Activated T-helper 17 cell treated with anti-CD3 and anti-CD28 coated beads, Interleukin-2, amount 50 U/mL, for 72 hours (primary cell): ENCODE data around the gene UGGT2. TPM values are rescaled to one million over a fixed set of nuclear protein-coding genes. Genes with fewer than 3 reads are reported as not detected.
"Not testable (repeated sequence)": the region's sequence is repeated elsewhere in the genome, so short reads cannot be mapped to it uniquely, and the experiment has no call there.

Experiments
- ATAC-seq: fragments of 150-1000 bp; cut with Tn5 transposase; replicated peaks from 2 replicates; pipeline ENCODE4 v1.10.0; 2021; ENCODE audit warnings: mild to moderate bottlenecking, moderate library complexity
- H3K27ac Mint-ChIP-seq: one replicate; pipeline ENCODE4 v1.8.0; 2022; ENCODE audit warnings: mixed read lengths
- H3K27me3 Mint-ChIP-seq: one replicate; pipeline ENCODE4 v1.8.0; 2022; ENCODE audit warnings: mixed read lengths
- H3K36me3 Mint-ChIP-seq: one replicate; pipeline ENCODE4 v1.8.0; 2022; ENCODE audit warnings: low read depth, mild to moderate bottlenecking, mixed read lengths
- H3K4me1 Mint-ChIP-seq: one replicate; pipeline ENCODE4 v1.8.0; 2022; ENCODE audit warnings: mixed read lengths
- H3K4me3 Mint-ChIP-seq: one replicate; pipeline ENCODE4 v1.8.0; 2022; ENCODE audit warnings: mild to moderate bottlenecking, mixed read lengths
- H3K9me3 Mint-ChIP-seq: one replicate; pipeline ENCODE4 v1.8.0; 2022; ENCODE audit warnings: mixed read lengths
- total RNA-seq, 2 donors: library from RNA; stranded (reverse); gene quantifications; one replicate each; pipeline ENCODE4 v1.2.3, GENCODE V29; 2022

UGGT2 gene
- total RNA-seq, 2 donors from 2014 or later = 0.24 to 0.67 TPM

DNA sequence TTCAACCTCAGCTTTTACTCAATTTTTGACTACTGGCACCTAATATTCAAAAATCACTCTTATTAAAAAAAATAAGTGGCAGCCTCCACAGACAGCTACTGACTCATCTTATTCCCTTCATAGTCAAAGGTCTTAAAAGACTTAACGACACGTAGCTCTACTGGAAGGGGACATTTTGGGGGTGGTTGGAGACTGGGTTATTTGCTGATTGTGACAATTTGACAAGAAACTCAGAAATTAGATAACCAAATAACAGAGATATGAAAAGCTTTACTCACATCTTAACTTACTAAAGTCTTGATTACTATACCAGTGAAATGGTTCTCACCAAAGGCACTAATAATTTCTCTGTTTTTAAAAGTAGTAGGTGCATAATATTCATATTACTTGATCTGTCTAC lies 25.7 kb downstream of the UGGT2 start:
- Mint-ChIP-seq H3K36me3 (no peaks in the 10 kb centered on the region), H3K9me3 (no peaks in the 10 kb centered on the region), H3K27ac (no peak overlapping the region), H3K4me1 (no peaks in the 10 kb centered on the region), H3K4me3 (no peak overlapping the region), H3K27me3 (no peaks in the 10 kb centered on the region)
- ATAC-seq = no peak

DNA sequence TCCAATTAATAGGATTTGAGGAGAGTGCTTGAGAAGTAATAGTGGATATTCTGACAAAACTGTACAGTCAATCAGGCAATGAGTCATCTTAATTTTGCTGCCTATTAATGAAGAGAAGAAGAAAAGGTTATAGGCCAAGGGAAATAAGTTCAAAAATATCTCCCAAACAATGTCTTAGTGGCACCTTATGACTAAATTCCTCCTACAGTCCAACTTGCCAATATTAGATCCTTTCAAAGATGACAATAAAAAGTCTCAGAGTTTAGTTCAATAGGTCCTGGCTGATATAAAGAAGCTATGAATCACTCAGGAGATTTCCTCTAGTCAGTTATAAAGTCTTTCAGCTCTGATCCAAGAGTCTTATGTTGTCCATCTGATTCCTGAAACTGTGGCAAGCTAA lies 27.9 kb downstream of the UGGT2 start:
- H3K36me3 Mint-ChIP-seq = no peaks in the 10 kb centered on the region
- no peak overlapping the region for H3K27ac Mint-ChIP-seq
- no peak overlapping the region for H3K4me3 Mint-ChIP-seq
- ATAC-seq = no peak
- H3K27me3 Mint-ChIP-seq = no peaks in the 10 kb centered on the region
- H3K9me3 Mint-ChIP-seq = no peaks in the 10 kb centered on the region
- H3K4me1 Mint-ChIP-seq = no peaks in the 10 kb centered on the region

DNA sequence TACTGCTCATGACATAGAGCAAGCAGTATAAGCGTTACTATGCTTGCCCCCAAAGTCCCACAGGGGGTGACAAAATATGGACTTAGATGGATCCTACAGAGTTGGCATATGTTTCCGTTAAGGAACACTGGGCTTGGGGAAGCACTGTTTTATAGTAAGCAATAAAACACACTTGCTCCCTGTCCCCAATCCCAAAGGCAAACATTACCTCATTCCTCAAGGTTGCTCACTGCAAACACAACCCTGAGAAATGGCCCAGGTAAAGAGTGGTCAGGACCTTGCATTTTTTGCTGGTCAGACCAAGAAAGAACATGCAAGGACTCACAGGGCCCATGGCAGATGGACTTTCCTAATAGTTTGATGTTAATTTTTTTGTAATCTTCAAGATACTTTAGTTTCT lies 32.3 kb downstream of the UGGT2 start:
- H3K36me3 Mint-ChIP-seq = no peaks in the 10 kb centered on the region
- no peak for ATAC-seq
- H3K27ac Mint-ChIP-seq = no peak overlapping the region
- H3K27me3 Mint-ChIP-seq = no peaks in the 10 kb centered on the region
- peaks cover 1% of the 10 kb centered on the region for H3K9me3 Mint-ChIP-seq
- H3K4me3 Mint-ChIP-seq = no peak overlapping the region
- no peaks in the 10 kb centered on the region for H3K4me1 Mint-ChIP-seq

DNA sequence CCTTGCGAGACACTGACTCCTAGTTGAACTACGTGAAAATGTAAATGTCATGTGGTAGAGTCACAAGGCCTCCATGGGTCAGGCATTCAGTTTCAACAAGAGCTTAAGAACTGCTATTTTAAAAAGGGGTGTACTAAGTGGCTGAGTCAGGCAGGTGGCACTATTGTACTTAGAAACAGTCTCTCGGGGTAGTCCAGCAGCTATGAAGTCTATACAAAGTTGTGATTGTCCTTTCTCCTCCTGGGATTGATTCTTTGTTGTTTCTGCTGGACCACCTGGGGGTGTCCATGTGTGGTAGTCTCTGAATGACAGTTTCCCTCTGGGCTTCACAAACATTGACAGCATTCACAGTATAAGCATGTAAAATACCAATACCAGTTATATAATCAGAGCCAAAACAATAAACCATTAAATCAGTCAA lies 33.0 kb downstream of the UGGT2 start:
- no peak overlapping the region for H3K4me3 Mint-ChIP-seq
- no peaks in the 10 kb centered on the region for H3K27me3 Mint-ChIP-seq
- no peaks in the 10 kb centered on the region for H3K4me1 Mint-ChIP-seq
- H3K9me3 Mint-ChIP-seq = peaks cover 4% of the 10 kb centered on the region
- no peak overlapping the region for H3K27ac Mint-ChIP-seq
- H3K36me3 Mint-ChIP-seq = no peaks in the 10 kb centered on the region
- ATAC-seq = no peak

DNA sequence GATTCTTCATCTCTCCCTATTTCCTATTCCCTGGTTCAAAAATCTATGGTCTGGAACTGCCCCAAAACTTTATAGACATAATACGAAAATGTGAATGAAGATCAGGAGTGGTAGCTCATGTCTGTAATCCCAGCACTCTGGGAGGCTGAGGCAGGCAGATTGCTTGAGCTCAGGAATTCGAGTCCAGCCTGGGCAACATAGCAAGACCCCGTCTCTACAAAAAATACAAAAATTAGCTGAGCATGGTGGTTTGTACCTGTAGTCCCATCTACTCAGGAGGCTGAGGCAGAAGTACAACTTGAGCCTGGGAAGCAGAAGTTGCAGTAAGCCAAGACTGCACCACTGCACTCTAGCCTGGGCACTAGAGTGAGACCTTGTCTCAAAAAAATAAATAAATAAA lies 35.1 kb downstream of the UGGT2 start:
- Mint-ChIP-seq H3K9me3 (peaks cover 4% of the 10 kb centered on the region), H3K36me3 (no peaks in the 10 kb centered on the region), H3K27me3 (no peaks in the 10 kb centered on the region), H3K4me3 (no peak overlapping the region), H3K4me1 (no peaks in the 10 kb centered on the region), H3K27ac (no peak overlapping the region)
- no peak for ATAC-seq

DNA sequence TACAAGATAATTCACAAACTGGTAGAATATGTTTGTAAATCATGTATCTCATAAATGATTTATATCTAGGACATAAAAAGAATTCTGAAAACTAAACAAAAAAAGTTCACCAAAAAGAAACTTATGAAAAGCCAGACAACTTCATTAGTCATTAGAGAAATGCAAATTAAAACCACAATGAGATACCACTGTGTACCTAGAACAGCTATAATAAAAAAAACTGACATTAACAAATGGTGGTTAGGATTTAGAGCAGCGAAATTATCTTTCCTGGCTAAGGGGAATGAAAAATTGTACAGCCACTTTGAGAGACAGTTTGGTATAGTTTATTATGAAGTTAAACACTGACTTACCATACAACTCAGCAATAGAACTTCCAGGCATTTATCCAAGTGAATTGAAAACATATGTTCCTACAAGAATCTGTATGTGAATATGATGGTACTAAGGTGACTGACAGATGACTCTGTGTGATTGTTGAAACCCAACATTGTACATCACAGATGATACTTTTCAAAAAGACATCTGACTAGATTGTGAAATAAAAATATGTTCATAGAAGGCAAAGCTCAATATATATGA lies 41.8 kb downstream of the UGGT2 start:
- no peak for ATAC-seq
- H3K27me3 Mint-ChIP-seq = no peaks in the 10 kb centered on the region
- no peaks in the 10 kb centered on the region for H3K4me1 Mint-ChIP-seq
- no peak overlapping the region for H3K27ac Mint-ChIP-seq
- peaks cover 7% of the 10 kb centered on the region for H3K9me3 Mint-ChIP-seq
- no peaks in the 10 kb centered on the region for H3K36me3 Mint-ChIP-seq
- H3K4me3 Mint-ChIP-seq = no peak overlapping the region

DNA sequence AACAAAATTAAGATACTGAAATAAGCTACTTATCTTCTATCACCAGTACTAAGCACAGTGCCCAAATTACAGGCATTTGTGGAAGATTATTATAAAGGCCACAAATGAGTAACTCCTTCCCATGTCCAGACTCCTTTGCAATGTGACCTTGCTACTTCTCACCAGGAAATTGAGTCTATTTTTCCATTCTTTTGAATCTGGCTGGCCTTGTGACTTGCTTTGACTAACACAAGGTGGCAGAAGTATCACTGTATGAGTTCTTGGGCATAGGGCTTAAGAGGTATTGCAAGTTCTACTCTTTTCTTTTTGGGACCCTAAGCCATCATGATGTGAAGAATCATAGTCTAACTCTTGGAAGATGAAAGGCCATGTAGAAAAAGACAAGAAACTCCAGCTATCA lies 49.9 kb downstream of the UGGT2 start:
- no peaks in the 10 kb centered on the region for H3K36me3 Mint-ChIP-seq
- no peaks in the 10 kb centered on the region for H3K27me3 Mint-ChIP-seq
- no peaks in the 10 kb centered on the region for H3K4me1 Mint-ChIP-seq
- H3K9me3 Mint-ChIP-seq = no peaks in the 10 kb centered on the region
- no peak overlapping the region for H3K27ac Mint-ChIP-seq
- no peak for ATAC-seq
- H3K4me3 Mint-ChIP-seq = no peak overlapping the region

DNA sequence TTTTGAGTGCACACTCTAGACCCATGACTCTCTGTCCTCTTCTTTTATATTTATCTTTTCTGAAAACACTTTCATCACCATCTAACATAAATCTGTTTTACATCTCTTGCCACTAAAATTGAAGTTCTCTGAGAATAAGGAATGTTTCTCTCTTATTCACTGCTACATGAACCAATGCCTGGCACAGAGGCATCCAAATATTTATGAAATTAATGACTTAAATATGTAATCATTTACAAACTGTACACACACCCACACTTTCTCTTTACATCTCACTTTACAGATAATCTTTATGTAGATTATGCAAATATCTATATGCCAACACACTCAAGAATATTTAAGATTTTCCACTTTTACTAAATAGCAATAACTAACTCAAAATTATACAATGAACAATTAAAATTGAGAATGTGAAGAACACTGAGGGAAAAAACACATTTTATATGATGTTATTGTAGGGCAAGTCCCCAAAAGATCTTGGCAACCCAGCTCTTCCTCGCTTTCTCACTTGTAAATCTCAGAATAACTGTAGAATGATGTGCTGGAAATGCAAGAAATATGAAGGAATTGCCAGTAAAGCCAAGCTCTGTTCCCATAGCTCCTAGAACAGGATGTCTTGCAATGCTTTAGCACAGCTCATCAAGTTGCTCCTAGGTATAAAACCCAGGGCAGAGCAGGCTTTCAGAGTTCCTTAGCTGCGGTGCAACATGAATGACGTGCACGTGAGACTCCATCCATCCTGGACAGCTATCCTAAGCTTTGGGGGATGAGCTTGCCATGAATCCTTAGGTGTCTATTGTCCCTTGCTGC lies 50.7 kb downstream of the UGGT2 start:
- no peaks in the 10 kb centered on the region for H3K4me1 Mint-ChIP-seq
- no peaks in the 10 kb centered on the region for H3K9me3 Mint-ChIP-seq
- H3K27me3 Mint-ChIP-seq = no peaks in the 10 kb centered on the region
- no peak overlapping the region for H3K27ac Mint-ChIP-seq
- no peaks in the 10 kb centered on the region for H3K36me3 Mint-ChIP-seq
- ATAC-seq = no peak
- no peak overlapping the region for H3K4me3 Mint-ChIP-seq

DNA sequence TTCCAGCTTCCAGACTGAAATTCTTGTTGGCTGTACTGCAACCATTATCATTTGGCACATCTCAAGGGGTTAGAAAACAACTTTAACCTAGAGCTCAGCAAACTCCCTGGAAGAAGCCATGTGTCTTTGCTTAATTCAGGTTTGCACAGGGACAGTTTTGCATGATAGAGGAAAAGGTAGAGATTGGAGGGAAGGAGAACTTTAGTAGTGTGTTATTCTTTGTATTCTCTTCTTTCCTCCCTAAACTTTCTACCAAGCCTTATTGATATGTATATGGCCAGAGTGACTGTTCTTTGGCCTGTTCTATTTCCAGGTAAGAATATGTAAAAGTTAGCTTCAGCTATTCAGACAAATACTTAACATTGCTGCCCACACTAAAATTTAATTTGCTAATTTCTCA lies 53.1 kb downstream of the UGGT2 start:
- Mint-ChIP-seq H3K27me3 (no peaks in the 10 kb centered on the region), H3K27ac (no peak overlapping the region), H3K4me1 (no peaks in the 10 kb centered on the region), H3K4me3 (no peak overlapping the region), H3K9me3 (no peaks in the 10 kb centered on the region), H3K36me3 (no peaks in the 10 kb centered on the region)
- no peak for ATAC-seq

DNA sequence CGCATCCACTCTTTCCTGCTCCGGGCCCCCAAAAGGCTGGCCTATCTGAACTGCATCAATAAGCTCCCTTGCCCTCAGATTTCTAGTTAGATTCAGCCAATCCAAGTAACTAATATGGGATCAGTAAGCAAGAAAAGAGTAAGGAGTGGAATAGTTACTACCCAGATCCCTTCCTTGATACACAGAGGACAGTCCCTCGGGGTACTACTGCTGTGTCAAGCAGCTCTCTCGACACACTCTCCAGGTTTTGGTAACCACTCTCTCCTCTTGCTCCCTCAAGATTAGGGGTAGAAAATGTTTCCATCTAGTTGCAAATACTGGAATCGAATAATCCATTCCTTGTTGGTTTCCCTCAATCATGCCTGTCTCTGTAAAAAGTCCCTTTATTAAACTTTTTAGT lies 65.4 kb downstream of the UGGT2 start:
- peaks cover under 1% of the 10 kb centered on the region for H3K27me3 Mint-ChIP-seq
- H3K4me3 Mint-ChIP-seq = no peak overlapping the region
- H3K27ac Mint-ChIP-seq = no peak overlapping the region
- ATAC-seq = no peak
- no peaks in the 10 kb centered on the region for H3K4me1 Mint-ChIP-seq
- no peaks in the 10 kb centered on the region for H3K36me3 Mint-ChIP-seq
- no peaks in the 10 kb centered on the region for H3K9me3 Mint-ChIP-seq

DNA sequence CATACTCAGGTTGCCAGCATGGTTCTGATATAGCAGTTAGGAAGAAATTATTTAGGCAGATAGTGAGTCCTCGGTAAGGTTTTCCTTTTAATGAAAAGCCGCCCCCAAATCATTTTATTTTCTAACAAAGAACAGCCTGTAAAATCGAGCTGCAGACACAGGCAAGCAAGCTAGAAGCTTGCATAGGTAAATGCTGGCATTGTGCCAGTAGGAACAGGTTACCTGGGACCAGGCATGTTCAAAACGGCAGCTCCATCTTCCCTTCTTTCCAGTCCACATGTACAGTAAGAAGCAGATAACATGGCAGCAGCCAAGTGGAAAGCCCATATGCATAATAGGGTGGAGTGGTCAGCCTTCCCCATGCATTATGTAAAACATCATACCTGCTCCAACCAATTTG lies 71.1 kb downstream of the UGGT2 start:
- Mint-ChIP-seq H3K27ac (no peak overlapping the region), H3K9me3 (no peaks in the 10 kb centered on the region), H3K4me3 (no peak overlapping the region), H3K36me3 (no peaks in the 10 kb centered on the region), H3K4me1 (no peaks in the 10 kb centered on the region), H3K27me3 (no peaks in the 10 kb centered on the region)
- no peak for ATAC-seq

DNA sequence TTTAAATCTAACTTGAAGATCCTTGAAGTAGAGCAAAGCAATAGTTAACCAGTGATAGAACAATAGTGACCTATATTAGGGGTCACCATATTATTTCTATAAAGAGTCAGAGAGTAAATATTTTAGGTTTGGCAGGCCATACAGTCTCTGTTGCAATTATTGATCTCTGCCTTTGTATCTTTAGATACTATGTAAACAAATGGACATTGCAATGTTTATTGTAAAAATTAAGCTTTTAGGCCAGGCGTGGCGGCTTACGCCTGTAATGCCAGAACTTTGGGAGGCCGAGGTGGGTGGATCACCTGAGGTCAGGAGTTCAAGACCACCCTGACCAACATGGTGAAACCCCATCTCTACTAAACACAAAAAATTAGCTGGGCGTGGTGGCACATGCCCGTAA lies 80.5 kb downstream of the UGGT2 start:
- H3K9me3 Mint-ChIP-seq, H3K36me3 Mint-ChIP-seq, H3K27me3 Mint-ChIP-seq, H3K4me3 Mint-ChIP-seq, ATAC-seq, H3K4me1 Mint-ChIP-seq, H3K27ac Mint-ChIP-seq: not testable (repeated sequence)

DNA sequence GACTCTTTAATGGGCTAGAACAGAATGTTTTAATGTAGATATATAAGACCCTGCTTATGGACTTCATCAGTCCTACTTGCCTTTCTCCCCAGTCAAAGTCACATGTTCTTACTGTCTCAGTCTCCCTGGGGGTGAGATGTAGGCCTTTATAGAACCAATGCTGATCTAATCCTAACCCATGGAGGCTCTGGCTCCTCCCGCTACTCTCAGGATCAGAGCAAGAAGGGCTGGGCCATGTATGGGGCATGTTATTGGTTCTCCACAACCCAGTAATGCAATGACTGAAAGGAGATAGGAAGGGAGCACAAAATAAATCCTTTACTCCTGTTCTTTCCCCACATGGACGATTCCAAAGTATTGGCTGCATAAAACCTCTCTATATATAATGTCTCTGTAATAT lies 82.3 kb downstream of the UGGT2 start:
- no peaks in the 10 kb centered on the region for H3K36me3 Mint-ChIP-seq
- no peaks in the 10 kb centered on the region for H3K4me1 Mint-ChIP-seq
- no peak overlapping the region for H3K4me3 Mint-ChIP-seq
- ATAC-seq = no peak
- H3K9me3 Mint-ChIP-seq = no peaks in the 10 kb centered on the region
- no peak overlapping the region for H3K27ac Mint-ChIP-seq
- no peaks in the 10 kb centered on the region for H3K27me3 Mint-ChIP-seq

DNA sequence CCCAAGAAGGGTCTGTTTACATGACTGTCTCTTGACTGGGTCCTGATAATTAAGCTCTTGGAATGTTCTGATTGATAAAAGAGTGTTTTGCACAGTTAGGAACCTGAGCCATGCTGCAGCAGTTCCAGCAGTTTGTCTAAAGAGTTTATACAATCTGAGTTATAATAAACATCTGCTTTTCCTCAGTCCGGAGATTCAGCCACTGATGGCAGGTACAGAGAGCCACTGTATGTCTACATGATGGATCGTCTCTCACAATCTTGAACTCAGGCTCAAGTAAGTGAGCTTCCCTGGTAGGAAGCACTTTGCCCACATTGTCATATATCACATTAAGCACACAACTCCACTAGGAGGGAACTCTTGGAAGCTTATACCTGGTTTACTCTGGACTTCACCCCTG lies 84.3 kb downstream of the UGGT2 start:
- ATAC-seq = no peak
- H3K27me3 Mint-ChIP-seq = no peaks in the 10 kb centered on the region
- H3K4me1 Mint-ChIP-seq = no peaks in the 10 kb centered on the region
- peaks cover 3% of the 10 kb centered on the region for H3K9me3 Mint-ChIP-seq
- H3K27ac Mint-ChIP-seq = no peak overlapping the region
- H3K4me3 Mint-ChIP-seq = no peak overlapping the region
- H3K36me3 Mint-ChIP-seq = no peaks in the 10 kb centered on the region

DNA sequence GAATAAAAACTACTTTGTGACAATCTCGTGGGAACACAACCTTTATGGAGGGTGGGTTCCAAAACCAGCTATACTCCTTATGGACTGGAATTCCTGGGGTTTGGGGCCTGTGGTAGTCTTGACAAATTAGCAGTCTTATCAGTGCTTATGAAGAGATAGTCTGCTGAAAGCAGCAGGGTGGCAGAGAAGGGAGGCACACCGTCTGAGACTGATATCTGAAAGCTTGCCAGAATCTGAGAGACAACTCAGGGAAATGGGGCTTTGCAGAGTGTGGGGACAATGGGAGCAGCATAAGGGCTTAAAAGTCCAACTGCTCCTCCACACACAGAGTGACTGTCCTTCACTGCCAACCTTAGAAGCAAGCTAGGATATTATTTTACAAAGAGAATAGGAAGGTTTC lies 95.9 kb downstream of the UGGT2 start:
- no peak overlapping the region for H3K27ac Mint-ChIP-seq

More for the DNA sequence above, 95.9 kb downstream of the UGGT2 start:
- no peaks in the 10 kb centered on the region for H3K4me1 Mint-ChIP-seq
- H3K4me3 Mint-ChIP-seq = no peak overlapping the region
- H3K36me3 Mint-ChIP-seq = no peaks in the 10 kb centered on the region
- no peaks in the 10 kb centered on the region for H3K27me3 Mint-ChIP-seq
- no peak for ATAC-seq
- peaks cover 9% of the 10 kb centered on the region for H3K9me3 Mint-ChIP-seq
